Activated T-cell treated with anti-CD3 and anti-CD28 coated beads, Interleukin-2, amount 50 U/mL, for 72 hours (primary cell): ENCODE results near the gene TTLL1. TPM values are rescaled to one million over a fixed set of nuclear protein-coding genes. Genes with fewer than 3 reads are reported as not detected.
"Not testable (repeated sequence)": the region's sequence is repeated elsewhere in the genome, so short reads cannot be mapped to it uniquely, and the experiment has no call there.

Source experiments
- ATAC-seq, 2 donors: fragments of 150-1000 bp; cut with Tn5 transposase; replicated peaks in 1 of 2; 2 replicates each; pipeline ENCODE4 v1.10.0; 2021; ENCODE audit warnings: moderate library complexity in 2 of 2, mild to moderate bottlenecking in 1 of 2
- DNase-seq, 2 donors: peaks; one replicate each; pipeline ENCODE4 v3.0.0; 2021 to 2022; ENCODE audit warnings: mixed read lengths in 1 of 2
- H3K27ac Mint-ChIP-seq: one replicate; pipeline ENCODE4 v1.8.0; 2022; ENCODE audit warnings: mild to moderate bottlenecking, moderate library complexity, mixed read lengths
- H3K27me3 Mint-ChIP-seq: one replicate; pipeline ENCODE4 v1.8.0; 2022; ENCODE audit warnings: low read depth, mixed read lengths
- H3K36me3 Mint-ChIP-seq, 2 donors: one replicate each; pipeline ENCODE4 v1.8.0; 2022; ENCODE audit warnings: mixed read lengths in 2 of 2, mild to moderate bottlenecking in 1 of 2; ENCODE audit not compliant: insufficient read depth in 2 of 2
- H3K4me1 Mint-ChIP-seq: one replicate; pipeline ENCODE4 v1.8.0; 2022; ENCODE audit warnings: low read depth, mixed read lengths
- H3K4me3 Mint-ChIP-seq, 2 donors: one replicate each; pipeline ENCODE4 v1.8.0; 2022; ENCODE audit warnings: mild to moderate bottlenecking in 2 of 2, mixed read lengths in 2 of 2, moderate library complexity in 2 of 2
- H3K9me3 Mint-ChIP-seq, 2 donors: one replicate each; pipeline ENCODE4 v1.8.0; 2022; ENCODE audit warnings: mixed read lengths in 2 of 2
- total RNA-seq, 2 donors: library from RNA; stranded (reverse); gene quantifications; one replicate each; pipeline ENCODE4 v1.2.3, GENCODE V29; 2022

TTLL1 gene
- total RNA-seq, 2 donors from 2014 or later, result 11.0 to 11.7 TPM

- Mint-ChIP-seq H3K4me1 (no peaks in the 10 kb centered on the region), H3K27ac (no peak overlapping the region), H3K27me3 (no peaks in the 10 kb centered on the region), H3K9me3 (no peaks in the 10 kb centered on the region), H3K36me3 (no peaks in the 10 kb centered on the region), H3K4me3 (no peak overlapping the region)
- no peak for ATAC-seq
- DNase-seq, result no peak
Observed at GRCh38 chr22:43126501-43127165, 37.4 kb upstream of the TTLL1 start.

- Mint-ChIP-seq H3K4me1 (no peaks in the 10 kb centered on the region), H3K9me3 (no peaks in the 10 kb centered on the region), H3K36me3 (no peaks in the 10 kb centered on the region), H3K27me3 (no peaks in the 10 kb centered on the region), H3K4me3 (no peak overlapping the region), H3K27ac (no peak overlapping the region)
- no peak for ATAC-seq
- DNase-seq, result no peak
Observed at GRCh38 chr22:43118953-43119458, 29.8 kb upstream of the TTLL1 start.

GRCh38 chr22:43118024-43118849 lies 29.0 kb upstream of the TTLL1 start:
- no peaks in the 10 kb centered on the region for H3K4me1 Mint-ChIP-seq
- no peak for DNase-seq
- no peak overlapping the region for H3K4me3 Mint-ChIP-seq
- no peak overlapping the region for H3K27ac Mint-ChIP-seq
- ATAC-seq, result no peak
- H3K9me3 Mint-ChIP-seq, result no peaks in the 10 kb centered on the region
- H3K36me3 Mint-ChIP-seq, result no peaks in the 10 kb centered on the region
- H3K27me3 Mint-ChIP-seq, result no peaks in the 10 kb centered on the region

- no peak overlapping the region for H3K27ac Mint-ChIP-seq
- H3K4me3 Mint-ChIP-seq, result no peak overlapping the region
- no peaks in the 10 kb centered on the region for H3K36me3 Mint-ChIP-seq
- no peaks in the 10 kb centered on the region for H3K9me3 Mint-ChIP-seq
- no peaks in the 10 kb centered on the region for H3K27me3 Mint-ChIP-seq
- no peaks in the 10 kb centered on the region for H3K4me1 Mint-ChIP-seq
- ATAC-seq, result no peak
- no peak for DNase-seq
Observed at GRCh38 chr22:43116932-43117331, 27.7 kb upstream of the TTLL1 start.

GRCh38 chr22:43114958-43115357 lies 25.8 kb upstream of the TTLL1 start:
- Mint-ChIP-seq H3K36me3 (no peaks in the 10 kb centered on the region), H3K27ac (no peak overlapping the region), H3K4me3 (no peak overlapping the region), H3K4me1 (no peaks in the 10 kb centered on the region), H3K9me3 (no peaks in the 10 kb centered on the region), H3K27me3 (no peaks in the 10 kb centered on the region)
- ATAC-seq, result no peak
- DNase-seq, result no peak

GRCh38 chr22:43113526-43114251 lies 24.5 kb upstream of the TTLL1 start:
- Mint-ChIP-seq H3K27me3 (no peaks in the 10 kb centered on the region), H3K36me3 (no peaks in the 10 kb centered on the region), H3K27ac (no peak overlapping the region), H3K4me3 (no peak overlapping the region), H3K9me3 (no peaks in the 10 kb centered on the region), H3K4me1 (no peaks in the 10 kb centered on the region)
- DNase-seq (no peak), ATAC-seq (no peak)

- ATAC-seq (peak; percentile 78 to 79), DNase-seq (peak; percentile 50 to 52)
- Mint-ChIP-seq H3K36me3 (no peaks in the 10 kb centered on the region), H3K27me3 (no peaks in the 10 kb centered on the region), H3K4me3 (peak overlapping the region; percentile 80 to 88), H3K9me3 (no peaks in the 10 kb centered on the region), H3K27ac (no peak overlapping the region), H3K4me1 (no peaks in the 10 kb centered on the region)
Observed at GRCh38 chr22:43110927-43111623, 21.9 kb upstream of the TTLL1 start.

- H3K36me3 Mint-ChIP-seq, result no peaks in the 10 kb centered on the region
- H3K27ac Mint-ChIP-seq, result no peak within 1 kb of the TSS
- DNase-seq (peak; percentile 47 to 52), ATAC-seq (peak; percentile 70 to 74)
- no peaks in the 10 kb centered on the region for H3K9me3 Mint-ChIP-seq
- H3K4me1 Mint-ChIP-seq, result no peaks in the 10 kb centered on the region
- H3K27me3 Mint-ChIP-seq, result no peaks in the 10 kb centered on the region
- H3K4me3 Mint-ChIP-seq, result peak within 1 kb of the TSS; percentile 81 to 88
Observed at GRCh38 chr22:43110444-43110926, 21.3 kb upstream of the TTLL1 start, which contains the start of gene BIK. TSS of gene BIK (plus strand) at chr22:43110750. CDS start at chr22:43124023, 13,273 bp downstream.

- DNase-seq (no peak), ATAC-seq (no peak)
- H3K27me3 Mint-ChIP-seq, result no peaks in the 10 kb centered on the region
- H3K36me3 Mint-ChIP-seq, result no peaks in the 10 kb centered on the region
- no peak overlapping the region for H3K27ac Mint-ChIP-seq
- H3K4me1 Mint-ChIP-seq, result peaks cover 1% of the 10 kb centered on the region
- peak overlapping the region; percentile 77 to 81 for H3K4me3 Mint-ChIP-seq
- no peaks in the 10 kb centered on the region for H3K9me3 Mint-ChIP-seq
Observed at GRCh38 chr22:43109921-43110443, 20.8 kb upstream of the TTLL1 start.

GRCh38 chr22:43109511-43109910 lies 20.3 kb upstream of the TTLL1 start:
- no peak for ATAC-seq

GRCh38 chr22:43106302-43106701 lies 17.1 kb upstream of the TTLL1 start:
- ATAC-seq, result no peak
- H3K4me3 Mint-ChIP-seq, result no peak overlapping the region
- no peaks in the 10 kb centered on the region for H3K9me3 Mint-ChIP-seq
- no peaks in the 10 kb centered on the region for H3K36me3 Mint-ChIP-seq
- DNase-seq, result no peak
- no peaks in the 10 kb centered on the region for H3K27me3 Mint-ChIP-seq
- peaks cover 19% of the 10 kb centered on the region for H3K4me1 Mint-ChIP-seq
- H3K27ac Mint-ChIP-seq, result no peak overlapping the region

More at GRCh38 chr22:43109511-43109910, 20.3 kb upstream of the TTLL1 start:
- Mint-ChIP-seq H3K27me3 (no peaks in the 10 kb centered on the region), H3K27ac (no peak overlapping the region), H3K36me3 (no peaks in the 10 kb centered on the region), H3K4me3 (peak overlapping the region; percentile 18 to 45), H3K4me1 (peaks cover 6% of the 10 kb centered on the region), H3K9me3 (no peaks in the 10 kb centered on the region)
- no peak for DNase-seq

GRCh38 chr22:43104950-43105349 lies 15.8 kb upstream of the TTLL1 start:
- not testable (repeated sequence) for H3K9me3 Mint-ChIP-seq, H3K27ac Mint-ChIP-seq, H3K36me3 Mint-ChIP-seq, H3K4me3 Mint-ChIP-seq, H3K27me3 Mint-ChIP-seq, DNase-seq, ATAC-seq
- H3K4me1 Mint-ChIP-seq, result peaks cover 26% of the 10 kb centered on the region
